Bronchial epithelial cell (primary cell): ENCODE measurements around the gene VTI1A. TPM values are rescaled to one million over a fixed set of nuclear protein-coding genes. Genes with fewer than 3 reads are reported as not detected.

Source experiments
- DNase-seq: peaks from one replicate; pipeline ENCODE4 v3.0.0-alpha.2; 2010; ENCODE audit warnings: low read depth
- FAIRE-seq: peaks from 2 replicates; lab custom pipeline; 2011; peaks lifted over from hg19 to GRCh38; lab: Jason Lieb, UNC
- H3K27me3 ChIP-seq: 2 replicates; pipeline ENCODE4 v1.5.1; 2011; ENCODE audit warnings: low read length; ENCODE audit not compliant: control insufficient read depth, insufficient read depth
- H3K36me3 ChIP-seq: 2 replicates; pipeline ENCODE4 v1.5.1; 2011; ENCODE audit warnings: low read length; ENCODE audit not compliant: control insufficient read depth, insufficient read depth
- H3K4me3 ChIP-seq: 2 replicates; pipeline ENCODE4 v1.5.1; 2011; ENCODE audit warnings: mild to moderate bottlenecking, low read depth, low read length, control low read depth
- CTCF ChIP-seq: IDR thresholded peaks from 2 replicates; pipeline ENCODE4 v1.5.1; 2011; ENCODE audit warnings: mild to moderate bottlenecking, moderate library complexity, low read length, control low read depth, inconsistent platforms; ENCODE audit not compliant: insufficient read depth, severe bottlenecking
- total RNA-seq: library from RNA; depleted of rRNA; stranded (reverse); fragments of >200 nt; gene quantifications from 2 replicates; pipeline ENCODE4 v1.2.1, GENCODE V29; 2014

The VTI1A gene
- total RNA-seq, 1 donor from 2014 or later: 36.6 TPM

- no peaks in the 10 kb centered on the region for H3K27me3 ChIP-seq
- no peak overlapping the region for H3K4me3 ChIP-seq
- DNase-seq (no peak), FAIRE-seq (peak; percentile 76)
- no peaks in the 10 kb centered on the region for H3K36me3 ChIP-seq
- TF ChIP-seq CTCF: no peak
These were observed 404.2 kb downstream of the VTI1A start for GRCh38 chr10:112851181-112851580.

- DNase-seq (no peak), FAIRE-seq (no peak)
- no peak for TF ChIP-seq CTCF
- Histone ChIP-seq H3K4me3 (no peak overlapping the region), H3K27me3 (no peaks in the 10 kb centered on the region), H3K36me3 (no peaks in the 10 kb centered on the region)
These were observed 404.7 kb downstream of the VTI1A start for GRCh38 chr10:112851588-112852211.

- Histone ChIP-seq H3K4me3 (no peak overlapping the region), H3K27me3 (no peaks in the 10 kb centered on the region), H3K36me3 (no peaks in the 10 kb centered on the region)
- no peak for TF ChIP-seq CTCF
- no peak for DNase-seq
- FAIRE-seq: no peak
These were observed 405.3 kb downstream of the VTI1A start for GRCh38 chr10:112852306-112852705.

- no peaks in the 10 kb centered on the region for H3K27me3 ChIP-seq
- H3K4me3 ChIP-seq: no peak overlapping the region
- DNase-seq (no peak), FAIRE-seq (no peak)
- TF ChIP-seq CTCF: no peak
- H3K36me3 ChIP-seq: no peaks in the 10 kb centered on the region
These were observed 408.1 kb downstream of the VTI1A start for GRCh38 chr10:112855134-112855533.

- DNase-seq (no peak), FAIRE-seq (no peak)
- no peaks in the 10 kb centered on the region for H3K27me3 ChIP-seq
- TF ChIP-seq CTCF: no peak
- H3K36me3 ChIP-seq: no peaks in the 10 kb centered on the region
- H3K4me3 ChIP-seq: no peak overlapping the region
These were observed 410.5 kb downstream of the VTI1A start for GRCh38 chr10:112857493-112857892.
